GM06990 (cell line): Measurements from ENCODE around the gene FHIT.

Experiments
- DNase-seq: peaks from one replicate; pipeline ENCODE4 v3.0.0-alpha.2; 2011; ENCODE audit not compliant: insufficient read length; ENCODE audit errors: extremely low read depth
- H3K27me3 ChIP-seq: replicated peaks from 2 replicates; pipeline ENCODE4 v1.6.0; 2011; ENCODE audit warnings: low read length; ENCODE audit not compliant: control insufficient read depth, insufficient read depth
- H3K36me3 ChIP-seq: 2 replicates; pipeline ENCODE4 v1.5.1; 2011; ENCODE audit warnings: low read length; ENCODE audit not compliant: control insufficient read depth, insufficient read depth
- H3K4me3 ChIP-seq: replicated peaks from 2 replicates; pipeline ENCODE4 v1.5.1; 2011; ENCODE audit warnings: low read depth, mild to moderate bottlenecking, control low read depth, low read length
- CTCF ChIP-seq: IDR thresholded peaks from 2 replicates; pipeline ENCODE4 v1.5.1; 2011; ENCODE audit warnings: low read length, control low read depth, mild to moderate bottlenecking, inconsistent platforms; ENCODE audit not compliant: insufficient read depth, poor library complexity, severe bottlenecking

Gene FHIT

GRCh38 chr3:59752925-59753324 is 1498.3 kb downstream of the FHIT start:
- H3K4me3 ChIP-seq: no peak overlapping the region
- DNase-seq: no peak
- H3K36me3 ChIP-seq: no peaks in the 10 kb centered on the region
- no peaks in the 10 kb centered on the region; the same call in 1 of the 2 replicates for H3K27me3 ChIP-seq
- no peak for TF ChIP-seq CTCF

GRCh38 chr3:59751606-59752005 is 1499.6 kb downstream of the FHIT start:
- Histone ChIP-seq H3K36me3 (no peaks in the 10 kb centered on the region), H3K27me3 (no peaks in the 10 kb centered on the region; the same call in 1 of the 2 replicates), H3K4me3 (no peak overlapping the region)
- DNase-seq: no peak
- no peak for TF ChIP-seq CTCF

- no peaks in the 10 kb centered on the region; the same call in 1 of the 2 replicates for H3K27me3 ChIP-seq
- no peak for DNase-seq
- TF ChIP-seq CTCF: no peak
- no peaks in the 10 kb centered on the region for H3K36me3 ChIP-seq
- no peak overlapping the region for H3K4me3 ChIP-seq
Measured at GRCh38 chr3:59750391-59750790, 1500.9 kb downstream of the FHIT start.

GRCh38 chr3:59749291-59749690 is 1502.0 kb downstream of the FHIT start:
- no peak for TF ChIP-seq CTCF
- no peaks in the 10 kb centered on the region; the same call in 1 of the 2 replicates for H3K27me3 ChIP-seq
- no peak for DNase-seq
- no peak overlapping the region for H3K4me3 ChIP-seq
- no peaks in the 10 kb centered on the region for H3K36me3 ChIP-seq

GRCh38 chr3:59746585-59746984 is 1504.7 kb downstream of the FHIT start:
- Histone ChIP-seq H3K36me3 (no peaks in the 10 kb centered on the region), H3K27me3 (no peaks in the 10 kb centered on the region), H3K4me3 (no peak overlapping the region)
- no peak for DNase-seq
- no peak for TF ChIP-seq CTCF

GRCh38 chr3:59737241-59737640 is 1514.0 kb downstream of the FHIT start:
- DNase-seq: no peak
- no peak overlapping the region for H3K4me3 ChIP-seq
- TF ChIP-seq CTCF: no peak
- H3K27me3 ChIP-seq: no peaks in the 10 kb centered on the region; the same call in 1 of the 2 replicates
- H3K36me3 ChIP-seq: no peaks in the 10 kb centered on the region
